HEK293 (cell line): Measurements from ENCODE around the gene ANO6.

ENCODE experiments used
- CTCF ChIA-PET: fragments of 350-600 bp; formaldehyde crosslinking; extraction: SDS; loops from one replicate; lab custom pipeline; 2021; ENCODE audit warnings: antibody characterized with exemption; lab: Yijun Ruan, JAX
- POLR2A ChIA-PET: fragments of 300-600 bp; formaldehyde crosslinking; extraction: SDS; loops from one replicate; lab custom pipeline; 2020; ENCODE audit warnings: antibody characterized with exemption, inconsistent platforms; lab: Yijun Ruan, JAX
- H3K27ac ChIP-seq: fragments of 200-500 bp; sonication (Bioruptor generic); 2 replicates; pipeline ENCODE4 v1.5.1; 2014; ENCODE audit warnings: low read depth, low read length, control low read depth, inconsistent platforms; ENCODE audit errors: extremely low read depth
- H3K36me3 ChIP-seq, 2 experiments: fragments of 200-500 bp in 1 of 2; sonication (Bioruptor generic) in 1 of 2; 1 replicate in 1 of 2; 2 replicates in 1 of 2; pipeline ENCODE4 v1.5.1; 2014 to 2017; ENCODE audit warnings: inconsistent platforms in 2 of 2, low read length in 2 of 2; ENCODE audit not compliant: control insufficient read depth in 2 of 2, insufficient read depth in 1 of 2
- H3K4me1 ChIP-seq: fragments of 200-500 bp; sonication (Bioruptor generic); 2 replicates; pipeline ENCODE4 v1.5.1; 2014; ENCODE audit warnings: mild to moderate bottlenecking, low read length, inconsistent platforms; ENCODE audit not compliant: control insufficient read depth, insufficient read depth
- H3K4me3 ChIP-seq: 2 replicates; pipeline ENCODE4 v1.5.1; 2011; ENCODE audit warnings: low read depth, mild to moderate bottlenecking, control low read depth, low read length, moderate library complexity
- H3K9me3 ChIP-seq: fragments of 200-500 bp; sonication (Bioruptor generic); 2 replicates; pipeline ENCODE4 v1.5.1; 2014; ENCODE audit warnings: low read depth, low read length, inconsistent platforms; ENCODE audit not compliant: control insufficient read depth, insufficient read depth
- ATF2 ChIP-seq: fragments of 450-650 bp; formaldehyde crosslinking; IDR thresholded peaks from 2 replicates; pipeline ENCODE4 v1.5.1; 2016; ENCODE audit warnings: missing biosample characterization, missing genetic modification characterization, low read depth
- GFI1B ChIP-seq: fragments of 450-650 bp; formaldehyde crosslinking; IDR thresholded peaks from 2 replicates; pipeline ENCODE4 v1.5.1; 2016; ENCODE audit warnings: missing biosample characterization, missing genetic modification characterization
- KLF9 ChIP-seq: fragments of 450-650 bp; formaldehyde crosslinking; IDR thresholded peaks from 2 replicates; pipeline ENCODE4 v1.5.1; 2016; ENCODE audit warnings: missing biosample characterization, missing genetic modification characterization, low read depth
- SP2 ChIP-seq: fragments of 450-650 bp; formaldehyde crosslinking; IDR thresholded peaks from 2 replicates; pipeline ENCODE4 v1.5.1; 2016; ENCODE audit warnings: missing biosample characterization, missing genetic modification characterization
- ZFHX2 ChIP-seq: fragments of 450-650 bp; formaldehyde crosslinking; conservative IDR thresholded peaks from 2 replicates; pipeline ENCODE4 v1.5.1; 2016; ENCODE audit warnings: missing biosample characterization, missing genetic modification characterization
- ZNF140 ChIP-seq: fragments of 450-650 bp; formaldehyde crosslinking; IDR thresholded peaks from 2 replicates; pipeline ENCODE4 v1.5.1; 2016; ENCODE audit warnings: missing biosample characterization, missing genetic modification characterization
- ZNF19 ChIP-seq: fragments of 450-650 bp; formaldehyde crosslinking; IDR thresholded peaks from 2 replicates; pipeline ENCODE4; 2016; ENCODE audit warnings: missing biosample characterization, missing genetic modification characterization, low read depth
- ZNF266 ChIP-seq: fragments of 450-650 bp; formaldehyde crosslinking; IDR thresholded peaks from 2 replicates; pipeline ENCODE4 v1.5.1; 2016; ENCODE audit warnings: missing biosample characterization, missing genetic modification characterization, low read depth
- ZNF423 ChIP-seq: fragments of 450-650 bp; formaldehyde crosslinking; IDR thresholded peaks from 2 replicates; pipeline ENCODE4 v1.5.1; 2016; ENCODE audit warnings: missing biosample characterization, missing genetic modification characterization
- ZNF488 ChIP-seq: fragments of 450-650 bp; formaldehyde crosslinking; IDR thresholded peaks from 2 replicates; pipeline ENCODE4 v1.5.1; 2016; ENCODE audit warnings: missing biosample characterization, missing genetic modification characterization
- ZNF513 ChIP-seq: fragments of 450-650 bp; IDR thresholded peaks from 2 replicates; pipeline ENCODE4 v1.5.1; 2018; ENCODE audit warnings: missing biosample characterization, missing genetic modification characterization
- ZNF571 ChIP-seq: fragments of 450-650 bp; formaldehyde crosslinking; IDR thresholded peaks from 2 replicates; pipeline ENCODE4 v1.5.0; 2017; ENCODE audit warnings: missing biosample characterization, missing genetic modification characterization
- ZNF580 ChIP-seq: fragments of 450-650 bp; formaldehyde crosslinking; IDR thresholded peaks from 2 replicates; pipeline ENCODE4 v1.5.1; 2016; ENCODE audit warnings: missing biosample characterization, missing genetic modification characterization
- ZNF596 ChIP-seq: fragments of 450-650 bp; IDR thresholded peaks from 2 replicates; pipeline ENCODE4 v1.5.0; 2018; ENCODE audit warnings: missing biosample characterization, mild to moderate bottlenecking, missing genetic modification characterization, moderate library complexity
- ZNF626 ChIP-seq: fragments of 450-650 bp; sonication (Bioruptor Pico); formaldehyde crosslinking; IDR thresholded peaks from 2 replicates; pipeline ENCODE4 v1.5.1; 2018; ENCODE audit warnings: missing biosample characterization, missing genetic modification characterization, inconsistent platforms
- ZNF677 ChIP-seq: fragments of 450-650 bp; IDR thresholded peaks from 2 replicates; pipeline ENCODE4 v1.5.0; 2018; ENCODE audit warnings: missing biosample characterization, mild to moderate bottlenecking, missing genetic modification characterization, moderate library complexity
- ZSCAN16 ChIP-seq: fragments of 450-650 bp; formaldehyde crosslinking; IDR thresholded peaks from 2 replicates; pipeline ENCODE4 v1.5.1; 2016; ENCODE audit warnings: missing biosample characterization, missing genetic modification characterization

The ANO6 gene

GRCh38 chr12:45426294-45426693 is 210.4 kb downstream of the ANO6 start:
- H3K9me3 ChIP-seq: no peaks in the 10 kb centered on the region
- ChIA-PET POLR2A (no interaction called here), CTCF (interaction anchor here (0.6 kb wide), 1 partner anchor 90 kb away, joined by 4 read pairs; no protein-coding TSS in a partner anchor)

DNA sequence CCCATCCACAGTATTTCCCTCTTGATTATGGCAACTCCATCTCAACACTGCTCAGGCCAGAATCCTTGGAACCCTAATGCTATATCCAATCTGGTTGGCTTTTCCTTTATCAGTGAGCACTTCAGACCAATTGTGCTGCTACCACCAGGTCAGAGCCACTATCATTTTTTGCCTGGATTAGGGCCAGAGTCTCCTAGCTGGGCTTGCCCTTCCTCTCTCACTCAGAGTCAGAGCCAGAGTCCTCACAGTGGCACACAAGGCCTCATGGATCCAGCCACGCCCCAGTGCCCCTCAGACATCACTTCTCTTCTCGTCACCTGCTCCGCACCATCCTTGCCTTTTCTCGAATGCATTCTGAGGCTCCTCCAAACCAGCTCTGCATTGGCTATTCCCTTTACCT is 211.1 kb downstream of the ANO6 start:
- H3K36me3 ChIP-seq: peaks cover 9 to 38% of the 10 kb centered on the region in 2 experiments; a peak in 2 of 3 replicates
- no peaks in the 10 kb centered on the region for H3K9me3 ChIP-seq
- H3K4me1 ChIP-seq: no peaks in the 10 kb centered on the region
- POLR2A ChIA-PET: no interaction called here
- TF ChIP-seq ZSCAN16 (tag by site-specific recombination) (no peak), ZNF677 (no peak), ZNF423 (tag by site-specific recombination) (no peak), ZNF19 (tag by site-specific recombination) (no peak)
- TF ChIP-seq, all 188 proteins: peak for 0
- no peak overlapping the region for H3K27ac ChIP-seq
- no peak overlapping the region for H3K4me3 ChIP-seq
- CTCF ChIA-PET: no interaction called here

More at GRCh38 chr12:45426294-45426693, 210.4 kb downstream of the ANO6 start:
- Histone ChIP-seq H3K27ac (no peak overlapping the region), H3K4me1 (no peaks in the 10 kb centered on the region), H3K4me3 (no peak overlapping the region), H3K36me3 (peaks cover 9 to 38% of the 10 kb centered on the region in 2 experiments; a peak in 2 of 3 replicates)
- TF ChIP-seq ZNF626 (tag by site-specific recombination): no peak

- CTCF ChIA-PET: interaction anchor here (0.7 kb wide), 1 partner anchor 9 kb away, joined by 5 read pairs; no protein-coding TSS in a partner anchor
- Histone ChIP-seq H3K27ac (no peak overlapping the region), H3K36me3 (peaks cover 0 to 23% of the 10 kb centered on the region in 2 experiments; a peak in 1 of 3 replicates), H3K4me1 (no peaks in the 10 kb centered on the region), H3K4me3 (no peak overlapping the region), H3K9me3 (no peaks in the 10 kb centered on the region)
- TF ChIP-seq ZNF266 (tag by site-specific recombination) (no peak), ZNF513 (tag by site-specific recombination) (no peak), SP2 (tag by site-specific recombination) (no peak), ZFHX2 (no peak), GFI1B (tag by site-specific recombination) (no peak)
- POLR2A ChIA-PET: no interaction called here
These were observed 213.9 kb downstream of the ANO6 start for GRCh38 chr12:45429831-45430230.

DNA sequence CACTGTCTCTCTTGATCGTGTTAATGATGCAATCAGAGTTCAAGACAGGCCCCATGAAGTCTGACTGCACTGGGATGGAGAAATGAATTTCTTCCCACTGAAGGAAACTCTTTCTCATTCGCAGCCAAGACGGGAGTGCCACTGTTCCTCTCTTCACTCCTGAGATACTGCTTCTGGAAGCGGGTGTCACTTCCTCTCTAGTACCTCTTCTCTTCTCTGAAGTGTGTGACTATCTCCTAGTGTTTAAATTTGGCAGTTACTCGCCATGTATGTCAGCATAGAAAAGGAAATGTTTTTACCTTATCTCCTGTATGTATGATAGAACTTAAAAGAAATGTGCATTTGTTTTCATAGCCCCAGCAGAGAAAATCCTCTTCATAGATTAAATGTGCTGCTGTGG is 215.2 kb downstream of the ANO6 start:
- CTCF ChIA-PET: no interaction called here
- H3K36me3 ChIP-seq: peaks cover 0 to 18% of the 10 kb centered on the region in 2 experiments; a peak in 1 of 3 replicates
- TF ChIP-seq ZNF140 (no peak), GFI1B (tag by site-specific recombination) (no peak), ZNF488 (tag by site-specific recombination) (no peak), ZNF580 (tag by site-specific recombination) (no peak), ZNF596 (no peak), ATF2 (tag by site-specific recombination) (no peak), ZNF571 (no peak), KLF9 (tag by site-specific recombination) (no peak)
- no peak overlapping the region for H3K27ac ChIP-seq
- no peaks in the 10 kb centered on the region for H3K4me1 ChIP-seq
- H3K9me3 ChIP-seq: no peaks in the 10 kb centered on the region
- POLR2A ChIA-PET: no interaction called here
- H3K4me3 ChIP-seq: no peak overlapping the region
